ENCODE measurements around the gene SLIT1.
A peak's percentile ranks its signal among the peaks of the same experiment; 100 is the strongest.

Gene SLIT1

DNA sequence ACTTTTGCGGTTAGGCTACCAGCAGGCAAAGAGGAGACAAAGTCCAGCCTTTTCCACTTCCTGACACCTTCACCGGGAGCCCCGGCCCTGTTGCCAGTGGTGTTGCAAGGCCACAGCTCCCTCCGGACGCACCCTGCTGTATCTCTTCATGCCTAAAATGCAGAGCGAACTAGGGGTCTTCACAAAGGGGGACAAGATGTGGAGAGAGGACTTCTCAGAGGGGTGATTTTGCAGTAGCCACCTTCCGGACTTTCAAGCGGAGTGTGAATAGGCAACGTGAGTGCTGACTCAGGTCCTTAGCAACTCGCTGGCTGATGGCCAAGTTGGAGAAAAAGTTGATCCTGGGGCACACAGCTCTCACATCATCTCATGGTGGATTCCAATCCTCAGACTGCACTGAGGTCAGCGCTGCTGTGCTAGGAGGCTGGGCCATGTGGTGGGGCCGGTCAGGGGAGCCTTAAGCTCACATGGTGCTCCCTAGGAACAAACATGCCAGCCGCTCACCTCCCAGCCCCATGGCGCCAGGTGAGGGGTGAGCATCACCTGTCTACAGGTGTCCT is 187.3 kb downstream of the SLIT1 start:
- DNase-seq (ENCODE audit: low read depth), result peak; percentile 6

DNA sequence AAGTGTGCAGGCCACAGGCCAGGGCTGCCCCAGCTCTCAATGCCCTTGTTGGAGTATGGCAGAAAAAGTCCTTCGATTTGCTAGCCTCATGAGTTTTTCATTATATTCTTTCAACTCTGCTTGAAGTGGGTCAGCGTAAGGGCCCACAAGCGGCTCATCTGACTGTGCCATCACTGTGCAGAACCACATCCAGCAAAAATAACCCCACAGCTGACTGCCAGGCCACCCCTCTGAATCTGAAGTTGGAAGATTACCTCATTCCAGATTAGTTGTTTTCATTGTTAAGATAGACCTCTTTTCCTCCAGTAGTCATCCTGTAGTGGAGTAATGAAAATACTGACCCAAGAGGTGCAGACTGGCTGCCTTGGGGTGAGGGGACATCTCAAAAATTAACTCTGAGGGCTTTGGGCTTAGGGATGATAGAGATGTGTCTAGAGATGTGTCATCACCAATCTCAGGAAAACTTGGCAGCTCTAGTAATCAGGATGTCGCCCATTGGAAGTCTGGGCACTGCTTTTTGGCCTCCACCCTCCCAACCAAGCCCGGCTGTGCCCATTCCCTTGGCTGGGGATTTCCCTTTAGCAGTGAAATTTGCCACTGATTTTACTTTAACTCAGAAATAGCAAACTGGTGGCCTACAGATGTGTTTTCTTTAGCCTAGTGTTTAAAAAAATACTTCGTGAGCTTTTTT is 189.3 kb downstream of the SLIT1 start:
- DNase-seq (ENCODE audit: low read depth), result no peak

DNA sequence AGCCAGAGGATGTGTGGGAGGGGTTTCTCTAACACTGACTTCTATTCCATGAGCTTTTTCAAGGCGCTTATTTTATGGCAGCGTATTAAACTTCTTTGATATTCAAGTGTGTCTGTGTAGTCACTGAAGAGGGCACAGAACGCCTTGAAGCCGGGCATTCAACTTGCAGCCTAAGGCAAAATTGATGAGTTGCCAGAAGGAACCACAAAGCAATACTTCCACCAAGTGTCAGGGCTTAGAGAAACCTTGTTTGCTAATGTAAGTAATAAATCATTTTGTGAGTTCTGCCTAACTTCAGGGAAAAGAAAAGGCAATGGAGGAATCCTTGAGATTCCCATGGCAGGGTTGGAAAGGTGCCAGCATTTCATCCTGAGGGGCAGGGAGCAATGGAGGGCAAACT is 189.9 kb downstream of the SLIT1 start:
- peak; percentile 28 for DNase-seq (ENCODE audit: low read depth)

DNA sequence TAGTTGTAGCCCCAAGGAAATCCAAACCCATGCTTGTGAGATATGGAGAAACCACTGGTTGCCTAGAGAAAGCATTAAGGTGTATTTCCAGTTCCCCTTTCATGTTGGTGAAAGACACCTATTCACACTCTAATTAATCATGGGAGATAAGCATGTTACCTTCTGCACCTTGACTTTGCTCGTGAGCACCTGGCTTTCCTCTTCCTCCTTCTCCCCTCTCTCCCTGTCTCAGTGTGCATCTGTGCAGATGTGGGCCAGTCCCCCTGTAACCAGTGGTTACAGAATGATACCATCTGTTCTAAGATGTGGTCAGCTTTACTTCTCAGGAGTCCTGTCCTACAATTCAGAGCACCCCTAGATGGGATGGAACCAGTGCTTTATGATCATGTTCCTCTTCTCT is 193.0 kb downstream of the SLIT1 start:
- no peak for DNase-seq (ENCODE audit: low read depth)

DNA sequence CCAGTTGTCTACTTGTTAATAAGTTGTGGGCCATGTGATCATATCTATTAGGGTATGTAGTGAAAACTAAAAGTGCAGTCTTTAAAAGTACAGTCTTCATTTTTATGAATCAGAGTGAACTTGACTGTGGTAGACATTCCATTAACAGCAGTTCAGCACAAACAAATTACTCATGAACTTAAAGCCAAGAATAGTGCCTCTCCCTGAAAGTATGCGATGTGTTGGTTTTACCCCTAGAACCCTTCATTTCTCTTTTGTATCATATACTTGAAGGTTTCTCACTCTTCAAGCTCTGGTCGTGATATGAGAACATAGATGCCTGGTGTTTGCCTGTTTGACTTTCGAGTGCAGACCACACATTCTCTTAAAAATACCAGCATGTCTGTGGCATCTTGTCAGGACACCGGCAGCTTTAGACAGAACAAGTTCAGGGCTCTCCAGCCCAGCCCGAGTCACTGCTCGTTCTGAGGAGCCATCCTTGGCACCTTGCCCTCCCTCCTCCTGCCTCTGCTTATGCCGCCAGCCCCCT is 194.4 kb downstream of the SLIT1 start:
- peak; percentile 41 for DNase-seq (ENCODE audit: low read depth)

DNA sequence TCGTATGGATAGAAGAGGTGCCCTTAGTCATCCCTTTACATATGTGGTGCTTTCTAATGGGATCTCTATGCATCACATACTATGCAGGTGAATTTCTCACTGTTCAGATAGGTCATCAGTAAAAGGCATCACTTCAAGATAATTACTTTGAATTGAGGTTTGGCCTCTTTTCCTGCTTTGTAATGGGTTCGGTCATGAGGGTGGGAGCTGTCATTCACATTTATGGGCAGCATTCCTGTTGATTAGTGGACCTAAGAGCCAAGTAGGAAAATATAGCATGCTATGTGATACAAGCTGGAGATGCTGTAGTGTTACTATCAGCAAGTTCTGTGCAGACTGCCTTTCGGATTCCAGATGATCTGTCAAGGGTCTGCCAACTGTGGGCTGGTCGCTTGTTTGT is 197.3 kb downstream of the SLIT1 start:
- no peak for DNase-seq (ENCODE audit: low read depth)

DNA sequence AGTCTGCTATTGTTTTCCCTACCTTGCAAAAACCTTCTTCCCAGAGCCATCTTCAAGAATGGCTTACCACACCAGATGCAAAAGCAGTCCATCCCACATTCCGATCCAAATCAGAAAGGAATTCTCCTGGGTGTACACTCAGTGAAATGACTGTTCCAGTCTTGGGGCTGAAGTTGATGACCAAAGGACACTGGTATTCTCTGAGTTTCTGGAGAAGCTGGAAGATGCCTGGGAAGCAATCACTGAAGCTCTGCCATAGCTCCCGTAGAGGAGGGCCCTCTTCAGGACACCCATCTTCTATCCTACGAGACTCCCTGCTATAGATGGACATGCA is 197.9 kb downstream of the SLIT1 start:
- DNase-seq (ENCODE audit: low read depth), result no peak

DNA sequence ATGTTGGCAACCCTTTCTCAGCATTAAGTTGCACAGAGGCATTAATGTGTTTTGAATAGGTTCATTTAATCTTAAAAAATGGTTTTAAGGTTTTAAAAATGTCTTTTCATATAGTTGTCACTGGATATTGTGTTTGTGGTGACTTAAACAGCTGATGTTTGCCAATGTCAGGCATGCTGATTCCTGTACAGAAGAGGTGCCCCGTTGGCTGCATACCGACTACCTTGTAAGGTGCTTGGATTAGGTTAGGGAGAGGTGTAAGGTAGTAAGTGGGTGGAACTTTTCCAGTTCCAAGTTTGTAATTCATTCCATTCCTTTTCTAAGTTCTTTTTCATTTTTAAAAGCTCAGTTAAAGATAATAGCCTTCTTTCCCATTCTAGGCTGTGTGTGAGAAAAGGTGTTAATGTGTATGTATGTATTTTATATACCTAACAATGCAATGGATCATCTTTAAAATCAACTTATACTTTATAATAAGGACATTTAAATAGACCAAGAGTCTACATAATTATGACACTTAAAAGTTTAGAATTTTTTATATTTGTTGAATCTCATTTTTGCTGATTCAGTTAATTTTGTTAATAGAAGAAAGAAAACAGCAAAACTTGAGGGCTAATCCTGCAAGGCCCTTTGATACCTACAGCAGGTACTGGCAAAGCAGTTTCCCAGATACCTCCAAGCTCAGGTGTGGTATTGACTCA is 198.5 kb downstream of the SLIT1 start:
- no peak for DNase-seq (ENCODE audit: low read depth)

DNA sequence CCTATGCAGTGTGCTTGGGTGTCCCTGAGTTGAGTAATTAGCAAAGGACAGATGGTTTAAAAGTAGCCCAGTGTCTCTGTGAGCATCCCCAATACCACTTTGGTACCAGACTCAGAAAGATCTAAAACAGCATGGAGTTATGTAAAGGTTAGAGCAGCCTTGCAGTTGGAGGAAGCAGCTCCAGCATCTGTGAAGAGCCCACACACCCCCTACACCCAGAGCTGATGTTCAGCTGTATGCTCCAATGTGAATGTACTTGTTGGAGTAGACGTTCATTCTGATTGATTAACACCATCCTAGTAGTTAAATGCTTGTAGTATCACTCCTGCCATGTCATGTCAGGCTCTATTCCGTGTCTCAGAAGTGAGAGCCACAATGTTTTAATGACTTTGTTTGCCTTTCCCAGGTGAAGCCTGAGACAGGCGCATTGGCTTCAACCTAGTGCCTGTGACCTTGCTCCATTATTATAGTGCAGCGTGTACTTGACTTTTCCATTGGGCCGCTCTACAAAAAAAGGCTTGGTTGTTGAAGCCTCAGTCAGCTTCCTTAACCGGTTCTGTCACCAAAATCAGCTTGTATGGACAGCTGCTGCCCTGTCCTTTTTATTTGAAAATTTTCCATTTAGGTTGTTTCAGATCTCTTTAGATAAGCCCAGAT is 199.4 kb downstream of the SLIT1 start:
- DNase-seq (ENCODE audit: low read depth), result no peak

DNA sequence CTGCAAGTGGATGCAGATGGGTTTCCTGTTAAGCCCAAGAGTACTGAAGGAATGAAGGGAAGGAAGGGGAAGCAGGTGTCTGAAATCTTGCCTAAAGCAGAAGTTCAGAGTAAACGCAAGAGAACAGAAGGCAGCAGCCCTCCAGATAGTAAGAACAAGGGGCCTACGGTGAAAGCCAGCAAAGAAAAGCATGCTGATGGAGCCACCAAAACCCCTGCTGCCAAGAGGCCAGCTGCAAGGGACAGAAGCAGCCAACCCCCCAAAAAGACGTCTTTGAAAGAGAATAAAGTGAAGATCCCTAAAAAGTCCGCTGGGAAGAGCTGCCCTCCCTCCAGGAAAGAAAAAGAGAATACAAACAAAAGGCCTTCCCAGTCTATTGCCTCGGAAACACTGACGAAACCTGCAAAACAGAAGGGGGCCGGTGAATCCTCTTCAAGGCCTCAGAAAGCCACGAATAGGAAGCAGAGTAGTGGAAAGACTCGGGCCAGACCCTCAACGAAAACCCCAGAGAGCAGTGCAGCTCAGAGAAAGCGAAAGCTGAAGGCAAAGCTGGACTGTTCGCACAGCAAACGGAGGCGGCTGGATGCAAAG is 201.1 kb downstream of the SLIT1 start:
- DNase-seq (ENCODE audit: low read depth), result no peak

DNA sequence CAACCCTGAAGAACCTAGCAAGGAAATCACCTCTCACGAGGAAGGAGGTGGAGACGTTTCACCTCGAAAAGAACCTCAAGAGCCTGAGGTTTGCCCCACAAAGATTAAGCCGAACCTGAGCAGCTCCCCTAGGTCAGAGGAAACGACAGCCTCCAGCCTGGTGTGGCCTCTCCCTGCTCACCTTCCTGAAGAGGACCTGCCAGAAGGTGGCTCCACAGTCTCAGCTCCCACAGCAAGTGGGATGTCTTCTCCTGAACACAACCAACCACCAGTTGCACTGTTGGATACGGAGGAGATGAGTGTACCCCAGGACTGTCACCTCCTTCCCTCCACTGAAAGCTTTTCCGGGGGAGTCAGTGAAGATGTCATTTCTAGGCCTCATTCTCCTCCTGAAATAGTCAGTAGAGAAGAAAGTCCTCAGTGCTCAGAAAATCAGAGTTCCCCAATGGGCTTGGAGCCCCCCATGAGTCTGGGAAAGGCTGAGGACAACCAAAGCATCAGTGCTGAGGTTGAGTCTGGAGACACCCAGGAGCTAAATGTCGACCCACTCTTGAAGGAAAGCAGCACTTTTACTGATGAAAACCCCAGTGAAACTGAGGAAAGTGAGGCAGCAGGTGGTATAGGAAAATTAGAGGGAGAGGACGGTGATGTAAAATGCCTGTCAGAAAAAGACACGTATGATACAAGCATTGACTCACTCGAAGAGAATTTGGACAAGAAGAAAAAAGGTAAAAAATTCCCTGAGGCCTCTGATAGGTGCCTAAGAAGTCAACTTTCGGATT is 203.4 kb downstream of the SLIT1 start:
- DNase-seq (ENCODE audit: low read depth), result no peak

DNA sequence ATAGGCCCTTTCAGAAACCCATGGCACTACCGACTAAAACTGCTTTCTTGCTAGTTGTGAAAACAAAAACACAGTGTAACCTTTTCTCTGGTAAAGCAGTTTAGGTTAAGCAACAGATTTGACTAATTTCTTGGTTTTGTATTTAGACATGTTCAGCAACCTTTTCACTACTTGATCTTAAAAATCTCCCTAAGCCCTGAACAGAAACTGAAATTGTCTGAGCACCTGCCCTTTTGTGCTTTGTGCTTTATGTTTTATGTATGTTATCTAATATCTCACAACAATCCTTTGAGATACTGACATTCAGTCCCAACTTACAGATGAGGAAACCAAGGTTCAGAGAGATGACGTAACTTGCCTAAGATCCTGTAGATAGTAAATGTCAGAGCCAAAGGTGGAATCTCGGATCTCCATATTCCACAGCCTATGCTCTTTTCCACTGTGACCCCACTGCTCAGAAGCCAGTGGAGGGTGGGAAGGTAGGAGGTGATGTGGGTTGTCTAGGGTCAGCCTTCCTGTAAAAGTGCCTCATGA is 207.1 kb downstream of the SLIT1 start:
- no peak for DNase-seq (ENCODE audit: low read depth)

DNA sequence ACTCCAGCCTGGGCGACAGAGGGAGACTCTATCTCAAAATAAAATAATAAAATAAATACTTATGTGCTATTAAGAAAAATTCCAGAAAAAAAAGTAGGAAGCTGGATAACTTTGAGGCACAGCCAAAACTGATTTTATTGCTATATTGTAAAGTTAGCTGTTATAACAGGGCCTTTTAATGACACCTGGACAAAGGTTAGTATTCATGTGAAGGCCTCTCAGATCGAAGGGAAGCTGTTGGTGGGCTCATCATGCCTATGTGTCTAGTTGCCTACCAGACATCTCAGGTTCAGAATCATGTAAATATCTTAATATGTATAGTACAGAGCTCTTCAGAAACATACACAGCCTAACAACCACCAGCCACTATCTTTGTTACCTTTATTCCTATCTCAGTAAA is 210.6 kb downstream of the SLIT1 start:
- no peak for DNase-seq (ENCODE audit: low read depth)

DNA sequence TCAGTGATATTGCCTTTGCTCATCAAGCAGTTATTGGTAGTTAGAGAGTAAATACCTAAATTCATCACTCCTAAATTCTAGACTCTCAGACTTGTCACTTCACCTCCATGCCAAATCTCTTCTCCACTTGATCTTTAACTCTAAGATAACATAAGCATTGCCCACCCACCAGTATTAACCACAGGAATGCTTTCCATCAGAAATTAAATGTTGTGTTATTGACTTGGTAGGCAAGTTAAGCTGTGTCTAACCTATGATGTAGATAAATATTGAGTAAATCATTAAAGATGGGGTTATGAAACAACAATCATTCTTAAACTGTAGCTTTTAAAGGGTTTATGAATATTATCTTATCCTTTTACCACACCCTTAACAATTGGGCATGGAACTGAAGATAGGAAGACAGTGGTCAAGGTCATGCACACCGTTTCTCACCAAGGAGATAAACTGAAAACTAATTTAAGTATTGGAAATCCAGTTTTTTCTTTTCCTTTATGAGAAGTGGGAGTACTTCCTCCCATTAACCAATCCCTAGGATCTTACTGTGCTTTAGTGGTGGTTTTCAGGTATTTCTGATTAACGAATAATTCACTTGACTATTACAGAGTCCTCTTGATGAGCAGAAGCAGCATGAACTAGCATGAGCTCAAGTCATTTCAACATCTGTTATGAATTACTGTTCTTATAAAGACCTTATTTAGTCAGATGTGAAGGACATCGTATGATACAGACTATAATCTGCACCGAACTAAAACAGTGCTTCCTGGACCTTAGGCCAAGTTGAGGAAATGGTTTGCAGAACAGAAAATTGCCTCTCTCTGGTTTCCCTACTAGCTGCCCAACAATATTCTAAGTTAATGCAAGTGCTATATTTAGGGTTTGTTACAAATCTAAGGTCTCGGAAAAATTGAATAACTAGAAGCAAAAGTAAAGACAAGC is 211.7 kb downstream of the SLIT1 start:
- peak; percentile 50 for DNase-seq (ENCODE audit: low read depth)

DNA sequence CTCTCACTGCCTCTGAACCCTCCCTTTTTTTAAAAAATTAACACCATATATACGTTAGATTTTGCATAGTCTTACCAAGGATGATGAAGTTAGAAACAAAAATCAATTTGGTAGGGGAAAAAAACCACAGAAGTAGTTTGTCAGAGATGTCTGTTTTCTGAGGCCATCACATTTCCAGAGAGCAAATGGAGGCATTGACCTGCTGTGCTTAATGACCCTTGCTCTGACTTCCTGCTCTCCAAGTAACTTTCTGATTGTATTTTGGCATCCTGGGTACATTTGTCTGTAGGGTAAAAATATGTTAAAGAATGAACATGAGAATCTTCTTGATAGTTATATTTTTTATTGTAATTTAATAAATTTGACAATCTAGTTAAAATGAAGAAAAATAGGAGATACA is 213.5 kb downstream of the SLIT1 start:
- DNase-seq (ENCODE audit: low read depth), result no peak

DNA sequence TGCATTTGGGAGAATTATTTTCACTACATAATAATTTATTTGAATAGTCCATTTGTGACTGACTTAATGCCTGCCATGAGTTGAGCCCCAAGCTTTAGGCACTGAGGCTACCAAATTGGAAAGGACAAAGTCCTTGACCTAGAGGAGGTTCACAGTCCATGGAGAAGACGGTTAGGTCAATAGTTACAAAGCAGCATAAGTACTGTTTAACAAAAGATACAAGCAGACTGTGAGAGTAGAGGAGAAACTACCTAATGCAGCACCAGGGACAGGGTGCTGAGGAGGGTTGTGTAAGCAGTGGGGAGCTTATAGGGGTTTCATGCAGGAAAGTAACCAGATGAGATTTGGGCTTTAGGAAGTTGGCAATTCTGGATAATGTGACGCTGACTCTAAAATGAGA is 214.4 kb downstream of the SLIT1 start:
- no peak for DNase-seq (ENCODE audit: low read depth)

DNA sequence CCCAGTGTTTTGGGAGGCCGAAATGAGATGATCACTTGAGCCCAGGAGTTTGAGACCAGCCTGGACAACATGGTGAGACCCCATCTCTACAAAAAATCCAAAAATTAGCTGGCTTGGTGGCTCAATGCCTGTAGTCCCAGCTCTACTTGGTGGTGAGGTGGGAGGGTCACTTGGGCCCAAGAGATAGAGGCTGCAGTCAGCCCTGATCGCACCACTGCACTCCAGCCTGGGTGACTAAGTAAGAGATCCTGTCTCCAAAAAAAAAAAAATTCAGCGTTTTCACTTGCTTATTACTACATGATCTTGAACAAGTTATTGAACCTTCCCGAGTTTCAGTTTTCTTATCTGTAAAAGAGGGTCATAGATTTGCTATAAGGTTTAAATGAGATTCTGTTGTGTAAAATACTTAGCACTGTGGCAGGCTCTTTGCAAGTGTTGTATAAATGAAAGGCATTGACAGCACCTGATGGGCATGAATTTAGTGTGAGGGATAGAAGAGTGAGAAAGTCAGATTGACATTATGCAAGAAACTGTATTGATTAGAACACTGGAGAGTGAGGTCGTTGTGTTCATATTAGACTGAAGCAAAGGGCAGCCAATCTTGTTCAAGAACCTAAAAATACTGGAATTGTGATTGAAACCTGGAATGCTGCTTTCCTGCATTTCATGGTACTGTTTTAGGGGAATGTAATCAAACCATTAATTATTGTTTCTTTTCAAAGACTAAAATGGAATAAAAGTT is 216.9 kb downstream of the SLIT1 start:
- no peak for DNase-seq (ENCODE audit: low read depth)

DNA sequence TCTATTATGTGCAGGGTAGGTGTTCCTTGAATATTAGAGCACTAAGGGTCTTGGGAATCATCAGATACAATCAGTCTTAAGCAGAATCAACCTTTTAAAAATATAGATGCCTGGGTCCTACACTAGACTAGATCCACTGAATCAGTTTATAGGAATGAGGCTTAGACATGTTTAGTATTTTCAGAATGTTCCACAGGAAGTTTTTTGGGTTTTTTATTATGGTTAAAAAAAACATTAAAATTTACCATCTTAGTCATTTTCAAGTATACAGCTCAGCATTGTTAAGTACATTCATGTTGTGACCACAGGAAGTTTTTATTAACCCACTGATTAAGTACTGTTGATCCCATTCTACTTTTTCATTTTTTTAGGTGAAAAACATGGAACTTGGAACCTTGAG is 217.9 kb downstream of the SLIT1 start:
- no peak for DNase-seq (ENCODE audit: low read depth)

DNA sequence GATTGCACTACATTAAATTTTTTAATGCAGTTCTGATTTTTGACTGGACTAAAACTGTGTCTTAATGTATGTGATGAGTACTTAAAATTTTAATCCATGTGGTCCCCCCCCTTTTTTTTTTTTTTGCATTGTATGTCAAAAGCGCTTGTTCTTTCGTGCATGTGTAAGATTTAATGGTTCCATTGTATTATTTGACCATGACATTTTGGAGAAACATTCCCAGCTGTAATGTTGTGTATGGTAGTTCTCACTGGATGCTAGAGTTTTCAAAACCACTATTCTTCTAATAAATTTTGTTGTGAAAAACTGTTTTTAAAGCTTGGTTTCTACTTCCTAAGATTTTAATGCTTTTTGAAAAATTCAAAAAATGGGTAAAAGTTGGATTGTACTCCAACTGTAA is 221.6 kb downstream of the SLIT1 start:
- no peak for DNase-seq (ENCODE audit: low read depth)

DNA sequence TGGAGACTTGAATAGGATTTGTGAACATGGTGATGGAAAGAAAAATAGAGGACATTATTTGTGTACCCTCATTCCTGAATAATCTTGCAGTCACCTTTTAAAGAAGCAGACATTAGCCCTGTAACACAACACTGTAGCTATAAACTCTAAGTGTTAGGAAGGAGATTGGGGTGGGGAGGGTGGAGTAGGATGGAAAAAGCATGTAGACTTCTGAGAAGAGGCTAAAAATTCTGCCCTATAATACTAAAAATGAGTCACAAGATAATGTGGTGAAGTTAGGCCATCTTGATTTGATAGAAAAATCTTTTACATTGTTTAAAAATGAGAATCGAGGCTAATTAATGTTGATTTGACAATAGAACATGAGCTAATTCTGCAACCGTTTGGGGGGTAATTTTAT is 224.9 kb downstream of the SLIT1 start:
- DNase-seq (ENCODE audit: low read depth), result no peak
